Adipose tissue (tissue), 3 donors: Measurements from ENCODE around the gene BACH2. TPM values are rescaled to one million over a fixed set of nuclear protein-coding genes. Genes with fewer than 3 reads are reported as not detected.

Experiments
- H3K27ac ChIP-seq: one replicate; pipeline ENCODE4 v1.5.1; 2013; ENCODE audit warnings: low read depth, low read length
- WGBS, 3 donors: extraction: QIAGEN DNeasy Blood & Tissue Kit; methylation state at CpG; one replicate each; pipeline ENCODE4 v1.1.7; 2013; 5-methylcytosine and 5-hydroxymethylcytosine counted together
- polyA plus RNA-seq, 3 donors: library from polyadenylated mRNA; stranded (reverse); fragments of 200-250 nt; gene quantifications; one replicate each; pipeline ENCODE4 v1.2.3, GENCODE V29; 2013
- donor health status: healthy with polysubstance abuse.
- donor health status: Bipolar disorder and iron deficiency.
- donor health status: healthy.

The BACH2 gene
- polyA plus RNA-seq, 3 donors = 0.52 to 0.79 (median 0.53) TPM

DNA sequence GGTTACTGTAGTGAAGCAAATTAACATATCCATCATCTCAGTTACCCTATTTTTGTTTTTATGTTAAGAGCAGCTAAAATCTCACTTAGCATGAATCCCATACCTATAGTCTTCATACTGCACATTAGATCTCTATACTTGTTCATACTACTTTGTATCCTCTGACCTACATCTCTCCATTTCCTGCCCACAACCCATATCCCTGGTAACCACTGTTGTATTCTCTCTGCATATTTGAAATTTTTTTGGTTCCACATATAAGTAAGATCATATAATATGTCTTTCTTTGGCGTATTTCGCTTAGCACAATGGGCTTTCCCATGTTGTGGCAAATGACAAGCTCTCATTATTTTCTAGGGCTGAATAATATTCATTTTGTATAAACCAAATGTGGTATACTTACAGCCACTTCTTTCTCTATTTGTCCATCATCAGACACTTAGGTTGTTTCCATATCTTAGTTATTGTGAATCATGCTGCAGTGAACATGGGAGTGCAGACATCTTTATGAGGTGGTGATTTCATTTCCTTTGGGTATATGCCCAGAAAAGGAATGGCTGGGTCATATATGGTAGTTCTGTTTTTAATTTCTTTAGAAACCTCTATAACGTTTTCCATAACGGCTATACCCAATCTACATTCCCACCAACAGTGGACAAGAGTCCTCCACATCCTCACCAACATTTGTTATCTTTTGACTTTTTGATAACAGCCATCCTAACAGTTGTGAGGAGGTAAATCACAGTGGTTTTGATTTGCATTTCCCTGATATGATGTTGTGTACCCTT, 39.8 kb downstream of the BACH2 start:
- 85 to 94% (median 93%) methylated on average over 4 of the region's 4 CpGs for WGBS, 3 donors
- no peak overlapping the region for H3K27ac ChIP-seq

DNA sequence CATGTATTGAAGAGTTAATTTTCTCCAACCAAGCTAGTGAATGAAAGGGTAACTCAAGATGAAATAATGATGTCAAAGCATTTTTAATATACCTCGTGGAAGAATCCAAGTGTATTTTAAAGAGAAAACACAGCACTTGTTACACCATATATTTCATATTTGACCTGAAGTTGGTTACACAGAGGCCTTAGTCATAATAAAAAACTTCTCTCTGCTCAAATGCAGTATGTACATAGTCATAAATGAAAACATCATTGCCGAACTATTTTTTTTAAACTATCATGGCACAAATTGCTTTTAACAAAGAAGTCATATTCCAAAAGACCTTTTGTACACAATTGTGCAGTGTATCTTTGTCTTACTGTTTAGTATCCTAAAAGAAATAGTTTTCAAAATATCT, 43.0 kb downstream of the BACH2 start:
- 70 to 85% (median 79%) methylated on average over 2 of the region's 2 CpGs for WGBS, 3 donors
- no peak overlapping the region for H3K27ac ChIP-seq

DNA sequence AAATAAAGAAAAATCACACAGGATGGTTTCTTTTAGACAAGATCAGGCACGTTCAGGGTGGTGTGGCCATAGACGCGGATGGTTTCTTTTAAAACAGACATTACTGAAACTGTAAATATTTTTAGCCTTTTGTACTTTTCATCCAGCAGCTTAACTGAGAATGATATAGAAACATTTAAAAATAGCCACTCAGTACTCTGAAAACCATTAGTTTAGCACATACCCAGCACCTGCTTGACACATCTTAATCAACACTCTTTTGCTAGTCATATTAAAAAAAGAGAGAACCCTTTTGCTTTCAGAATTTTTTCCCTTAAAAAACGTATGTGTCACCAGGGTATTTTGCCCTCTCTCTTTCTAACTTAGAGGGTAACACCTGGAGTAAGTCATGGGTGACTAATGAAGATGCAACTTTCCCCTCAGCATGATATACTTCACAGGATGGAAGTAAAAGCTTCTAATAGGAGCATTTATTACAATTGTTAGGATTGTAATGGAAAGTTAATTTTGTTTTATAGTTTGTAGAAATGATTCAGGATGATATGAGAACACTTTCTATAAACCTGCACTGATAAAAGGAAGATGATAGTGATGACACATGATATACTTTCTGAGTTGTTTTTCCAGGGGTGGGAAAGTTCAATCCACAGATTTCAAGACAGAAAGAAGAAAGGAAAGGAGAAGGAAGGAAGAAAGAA, 45.2 kb downstream of the BACH2 start:
- WGBS, 3 donors = 81 to 90% (median 82%) methylated on average over 4 of the region's 4 CpGs
- no peak overlapping the region for H3K27ac ChIP-seq

DNA sequence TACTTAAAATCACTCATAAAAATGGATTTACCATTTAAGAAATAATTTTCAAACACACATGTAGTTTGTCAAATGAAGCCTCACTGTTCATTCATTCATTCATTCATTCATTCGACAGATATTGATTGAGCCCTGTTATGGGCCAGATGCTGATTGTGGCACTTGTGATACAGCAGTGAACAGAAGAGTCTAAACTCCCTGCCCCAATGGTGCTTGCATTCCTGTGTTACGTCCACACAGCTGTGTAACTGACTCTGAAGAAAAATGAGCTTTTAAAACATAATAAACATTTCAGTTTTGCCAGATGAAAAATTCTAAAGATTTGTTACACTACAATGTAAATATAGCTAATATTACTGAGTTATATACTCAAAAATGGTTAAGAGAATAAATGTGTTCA, 46.2 kb downstream of the BACH2 start:
- no peak overlapping the region for H3K27ac ChIP-seq
- WGBS, 3 donors = 76 to 96% (median 95%) methylated on average over 2 of the region's 2 CpGs

DNA sequence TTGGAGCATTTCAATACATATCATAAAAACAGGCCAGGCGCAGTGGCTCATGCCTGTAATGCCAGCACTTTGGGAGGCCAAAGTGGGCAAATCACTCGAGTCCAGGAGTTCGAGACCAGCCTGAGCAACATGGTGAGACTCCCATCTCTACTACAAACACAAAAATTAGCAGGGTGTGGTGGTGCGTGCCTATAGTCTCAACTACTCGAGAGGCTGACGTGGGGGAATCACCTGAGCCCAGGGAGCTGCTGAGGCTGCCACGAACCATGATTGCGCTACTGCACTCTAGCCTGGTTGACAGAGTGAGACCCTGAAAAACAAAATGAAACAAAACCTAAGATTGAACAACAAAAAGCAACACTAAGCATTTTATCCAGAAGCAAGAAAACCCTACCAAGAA, 47.2 kb downstream of the BACH2 start:
- WGBS, 3 donors = 94 to 99% (median 96%) methylated on average over 8 of the region's 8 CpGs
- no peak overlapping the region for H3K27ac ChIP-seq

DNA sequence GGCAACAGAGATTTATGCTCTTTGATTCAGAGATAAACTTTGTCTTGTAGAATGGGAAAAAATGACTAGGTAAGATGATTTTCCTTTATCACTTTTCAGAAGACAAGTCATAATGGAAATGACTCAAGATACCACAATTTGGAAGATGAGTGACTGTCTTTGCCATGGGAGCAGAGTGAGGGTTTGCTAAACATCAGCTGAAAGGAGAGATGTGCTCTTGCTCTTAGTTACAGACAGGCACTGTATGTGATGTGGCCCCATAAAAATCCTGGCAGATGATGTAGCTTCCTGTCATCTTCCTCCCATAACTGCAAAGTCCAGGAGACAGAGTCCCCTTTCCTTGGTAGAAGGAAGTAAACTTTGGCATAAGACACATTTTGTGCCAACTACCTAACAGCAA, 47.6 kb downstream of the BACH2 start:
- no peak overlapping the region for H3K27ac ChIP-seq

DNA sequence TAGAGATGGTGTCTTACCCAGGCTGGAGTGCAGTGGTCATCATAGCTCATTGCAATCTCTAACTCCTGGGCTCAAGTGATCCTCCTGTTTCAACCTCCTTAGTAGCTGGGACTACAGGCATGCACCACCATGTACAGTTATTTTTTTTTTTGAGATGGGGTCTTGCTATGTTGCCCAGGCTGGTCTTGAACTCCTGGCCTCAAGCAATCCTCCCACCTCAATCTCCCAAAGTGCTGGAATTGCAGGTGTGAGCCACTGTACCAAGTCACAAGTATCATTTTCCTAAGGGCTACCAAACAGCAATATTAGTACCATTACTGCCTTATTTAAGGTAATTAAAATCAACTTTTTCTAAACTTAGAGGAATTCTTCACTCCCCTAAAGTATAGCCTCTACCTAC, 49.4 kb downstream of the BACH2 start:
- H3K27ac ChIP-seq = no peak overlapping the region

DNA sequence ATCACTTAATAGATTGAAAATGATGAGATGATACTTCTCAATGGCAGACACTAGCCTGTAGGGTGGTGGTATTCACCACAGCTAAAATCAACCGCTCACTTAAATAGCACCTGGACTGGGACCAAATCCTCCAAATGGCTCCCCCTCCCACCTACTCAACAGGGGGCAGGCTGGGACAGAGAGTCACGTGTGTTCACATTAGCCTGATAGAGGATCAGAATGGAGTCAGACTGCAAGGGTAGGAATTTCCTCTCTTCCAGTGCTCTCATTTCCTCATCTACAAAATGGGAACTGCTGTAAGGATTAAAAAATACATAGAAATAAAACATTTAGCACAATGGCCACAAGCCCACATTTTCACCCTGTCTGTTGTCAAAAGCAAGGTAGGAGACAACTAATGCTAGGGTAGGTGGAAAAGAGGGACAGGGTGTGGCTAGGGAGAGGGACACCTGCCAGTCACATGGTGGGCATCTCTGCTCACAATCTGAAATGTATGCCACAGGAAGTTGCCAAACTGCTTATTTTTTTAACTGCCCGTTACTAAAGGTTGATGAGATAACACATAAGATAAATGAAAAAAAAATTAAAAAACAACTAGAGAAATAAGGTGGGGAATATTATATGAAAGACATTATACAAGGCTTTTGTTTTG, 55.3 kb downstream of the BACH2 start:
- 45 to 58% (median 56%) methylated on average over 3 of the region's 3 CpGs for WGBS, 3 donors
- no peak overlapping the region for H3K27ac ChIP-seq

DNA sequence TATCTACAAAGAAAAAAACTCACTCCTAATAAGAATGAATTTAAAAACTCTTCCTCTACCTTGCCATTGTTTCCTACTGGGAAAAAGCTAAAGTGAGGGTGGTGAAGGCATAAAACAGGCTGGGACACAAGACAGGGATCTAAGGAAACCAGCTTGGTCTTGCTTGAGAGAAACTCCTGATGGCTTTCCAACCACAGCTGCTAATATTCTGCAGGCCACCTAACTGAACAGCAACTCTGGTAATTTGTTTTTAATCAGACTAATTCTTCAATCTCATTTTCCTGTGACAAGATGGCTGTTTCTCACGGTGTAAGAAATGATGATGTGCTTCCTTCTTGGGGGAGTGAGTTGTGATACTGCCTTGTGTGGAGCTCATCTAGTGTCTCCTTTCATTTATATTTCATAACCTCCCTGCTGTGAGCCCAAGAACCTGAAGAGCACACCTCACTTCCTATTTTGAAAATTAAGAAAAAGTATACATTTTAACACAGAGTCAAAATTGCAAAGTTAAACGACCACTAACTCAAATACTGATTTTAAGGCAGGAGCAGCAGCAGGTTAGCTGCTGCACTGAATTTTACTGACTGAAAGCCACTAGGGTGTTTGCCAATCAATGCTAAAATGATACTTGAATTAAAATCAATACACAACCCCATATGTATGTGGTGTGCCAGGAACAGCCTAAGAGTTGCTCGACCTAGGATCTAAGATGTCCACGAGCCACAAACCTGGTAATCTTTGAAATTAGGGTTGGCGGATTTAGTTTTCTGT, 58.0 kb downstream of the BACH2 start:
- no peak overlapping the region for H3K27ac ChIP-seq
- 34 to 78% (median 63%) methylated on average over 5 of the region's 5 CpGs for WGBS, 3 donors

DNA sequence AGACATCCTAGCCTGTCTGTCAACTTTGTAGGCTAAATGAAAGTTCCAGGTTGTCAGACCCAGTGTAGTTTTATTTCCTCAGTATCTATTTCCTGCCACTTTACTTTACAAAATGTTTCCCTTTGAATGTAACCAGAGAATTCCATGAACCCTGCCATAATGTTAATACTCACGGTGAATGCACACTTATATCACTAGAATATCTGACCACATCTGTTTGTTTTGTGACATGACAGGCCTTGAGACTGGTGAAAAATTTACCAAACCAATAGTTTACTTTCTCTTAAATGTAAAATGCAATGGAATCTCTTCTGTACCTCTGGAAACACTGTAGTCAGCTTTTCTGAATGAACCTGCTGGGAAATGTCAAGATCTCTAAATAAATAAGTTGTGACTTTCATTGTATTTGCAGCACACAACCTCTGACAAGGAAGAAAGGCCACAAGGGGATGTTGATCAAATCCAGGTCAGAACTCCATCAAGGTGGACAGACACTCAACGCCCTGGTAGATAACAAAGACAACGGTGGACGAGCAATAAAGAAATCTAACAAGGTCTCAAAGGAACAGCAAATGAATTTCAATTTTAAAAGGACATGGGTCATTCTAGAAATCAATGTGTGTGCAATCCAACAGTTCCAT, 59.2 kb downstream of the BACH2 start:
- 52 to 94% (median 92%) methylated on average over 4 of the region's 4 CpGs for WGBS, 3 donors
- no peak overlapping the region for H3K27ac ChIP-seq

DNA sequence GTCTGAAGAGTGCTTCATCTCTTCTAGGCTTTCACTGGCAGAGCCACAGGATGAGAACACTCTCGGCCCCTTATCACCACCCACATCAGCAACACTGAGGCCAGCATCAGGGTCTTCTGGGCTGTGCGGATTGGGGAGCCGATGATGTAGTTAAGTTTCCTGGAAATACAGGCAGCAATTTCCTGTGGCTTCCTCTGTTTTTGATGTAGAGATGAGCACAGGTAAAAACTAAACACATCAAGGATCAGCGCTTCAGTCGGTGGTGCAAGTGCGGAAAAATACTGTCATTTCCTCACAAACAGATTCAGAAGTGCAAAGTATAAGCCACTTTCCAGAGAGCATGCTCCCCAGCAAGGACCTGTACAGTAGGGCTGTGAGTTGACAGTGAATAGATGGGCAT, 62.6 kb downstream of the BACH2 start:
- 89 to 90% (median 89%) methylated on average over 6 of the region's 6 CpGs for WGBS, 3 donors
- no peak overlapping the region for H3K27ac ChIP-seq

DNA sequence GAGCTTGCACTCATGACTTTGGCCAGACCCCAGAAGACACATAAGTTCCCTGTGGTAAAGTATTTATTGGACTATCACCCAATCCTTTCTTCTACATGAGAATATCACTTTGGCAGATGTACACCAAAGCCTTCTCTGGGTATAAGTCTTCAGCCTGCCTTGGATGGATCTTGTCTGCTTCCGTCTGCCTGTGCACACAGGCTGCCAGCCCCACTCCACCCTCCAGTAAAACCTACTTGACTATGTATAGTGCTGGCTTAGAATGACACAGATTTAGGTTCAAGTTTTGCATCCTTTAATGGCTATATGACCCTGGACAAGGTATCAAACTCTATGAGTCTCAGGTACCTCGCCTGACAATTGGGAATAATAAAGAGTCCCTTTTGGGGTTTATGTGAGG, 63.4 kb downstream of the BACH2 start:
- no peak overlapping the region for H3K27ac ChIP-seq
- 87 to 98% (median 93%) methylated on average over 2 of the region's 2 CpGs for WGBS, 3 donors

DNA sequence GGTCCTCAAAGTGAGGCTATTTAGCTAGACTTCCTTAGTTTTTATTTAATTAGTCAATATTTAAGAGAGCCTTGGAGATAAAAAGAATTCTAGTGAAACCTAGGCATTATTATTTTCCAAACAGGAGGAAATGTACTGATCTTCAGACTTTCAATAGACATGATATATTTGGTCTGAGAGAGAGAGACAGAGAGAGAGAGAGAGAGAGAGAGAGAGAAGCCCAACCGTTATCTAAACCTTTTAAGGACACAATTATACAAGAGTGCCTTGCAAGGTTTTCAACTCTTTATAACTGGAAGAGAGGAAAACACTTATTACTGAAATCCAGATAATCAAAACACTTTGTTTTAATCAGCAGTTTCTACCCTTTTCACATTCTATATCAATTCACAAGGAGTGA, 64.8 kb downstream of the BACH2 start:
- no peak overlapping the region for H3K27ac ChIP-seq
- 61 to 93% (median 82%) methylated on average over 1 of the region's 1 CpG for WGBS, 3 donors

DNA sequence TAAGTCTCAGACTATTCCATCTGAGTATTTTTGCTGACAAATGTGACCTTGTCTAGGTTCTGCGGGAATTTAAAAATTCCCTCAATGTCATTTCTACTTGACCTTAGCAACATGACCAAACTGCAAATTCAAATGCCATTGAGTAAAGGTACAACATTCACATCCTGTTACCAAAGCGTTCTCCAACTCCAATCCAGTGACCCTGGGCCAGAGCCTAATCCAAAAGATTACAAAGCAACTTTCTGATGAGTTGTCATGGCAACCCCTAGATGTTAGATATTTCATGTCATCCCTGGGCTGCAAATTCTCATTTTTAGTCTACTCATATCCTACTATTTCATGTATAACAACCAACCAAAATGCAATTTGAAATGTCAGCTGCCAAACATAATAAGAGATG, 65.3 kb downstream of the BACH2 start:
- no peak overlapping the region for H3K27ac ChIP-seq
- 62 to 74% (median 63%) methylated on average over 2 of the region's 2 CpGs for WGBS, 3 donors

DNA sequence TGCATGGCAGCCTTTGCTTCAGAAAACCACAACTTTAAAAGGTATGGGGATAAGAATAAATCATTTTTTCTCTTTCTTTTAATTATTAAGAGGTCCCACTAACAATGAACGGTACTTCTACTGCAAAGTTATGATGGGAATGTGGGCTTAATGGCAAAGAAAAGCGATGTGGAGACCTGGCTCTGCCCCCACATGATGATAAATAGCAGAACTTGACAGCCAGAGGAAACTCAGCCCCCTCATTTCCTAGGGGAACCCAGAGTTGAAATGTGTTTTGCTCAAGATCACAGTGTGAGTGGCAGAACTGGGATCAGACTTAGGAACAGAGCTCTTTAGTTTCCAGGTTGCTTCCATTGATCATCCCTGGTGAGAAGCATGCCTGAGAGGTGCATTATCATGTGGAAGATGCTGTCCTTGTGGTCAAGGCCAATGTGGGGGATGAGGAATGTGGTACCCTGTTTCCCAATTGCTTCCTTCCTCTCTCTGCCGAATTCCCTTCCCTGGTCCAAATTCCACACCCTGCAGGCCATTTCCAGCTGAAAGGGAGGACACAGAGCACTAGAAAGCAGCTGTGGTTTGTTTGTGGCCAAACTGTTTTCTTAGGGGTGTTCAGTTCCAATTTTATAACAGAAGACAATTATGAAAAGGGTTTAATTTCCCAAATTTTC, 66.0 kb downstream of the BACH2 start:
- WGBS, 3 donors = 13 to 48% (median 19%) methylated on average over 3 of the region's 3 CpGs
- no peak overlapping the region for H3K27ac ChIP-seq

DNA sequence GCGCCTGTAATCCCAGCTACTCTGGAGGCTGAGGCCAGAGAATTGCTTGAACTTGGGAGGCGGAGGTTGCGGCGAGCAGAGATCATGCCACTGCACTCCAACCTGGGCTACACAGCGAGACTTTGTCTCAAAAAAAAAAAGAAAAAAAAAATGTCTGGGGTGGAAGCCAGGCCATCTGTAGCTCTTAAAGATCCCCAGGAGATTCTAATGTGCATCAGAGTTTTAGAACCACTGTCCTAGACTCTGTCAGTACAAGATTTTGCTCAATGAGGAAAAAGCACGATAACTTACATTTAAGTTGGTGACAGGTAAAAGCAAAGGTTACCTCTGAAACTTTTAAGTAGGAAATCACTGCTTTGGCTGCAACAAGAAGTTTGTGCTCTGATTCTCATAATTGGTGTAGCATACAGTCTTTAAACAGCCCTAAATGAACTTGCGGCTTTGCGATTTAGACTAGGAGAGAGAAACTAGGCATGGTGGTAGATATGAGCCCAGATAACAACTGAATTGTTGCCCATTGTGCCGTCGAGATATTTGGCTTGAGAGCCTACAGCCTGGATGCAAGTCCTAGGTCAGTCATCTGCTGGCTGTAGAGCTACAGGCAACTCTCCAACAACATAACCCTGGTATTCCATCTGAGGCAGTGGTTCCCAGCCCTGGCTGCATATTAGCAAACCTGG, 67.2 kb downstream of the BACH2 start:
- no peak overlapping the region for H3K27ac ChIP-seq
- WGBS, 3 donors = 80 to 89% (median 81%) methylated on average over 10 of the region's 10 CpGs

DNA sequence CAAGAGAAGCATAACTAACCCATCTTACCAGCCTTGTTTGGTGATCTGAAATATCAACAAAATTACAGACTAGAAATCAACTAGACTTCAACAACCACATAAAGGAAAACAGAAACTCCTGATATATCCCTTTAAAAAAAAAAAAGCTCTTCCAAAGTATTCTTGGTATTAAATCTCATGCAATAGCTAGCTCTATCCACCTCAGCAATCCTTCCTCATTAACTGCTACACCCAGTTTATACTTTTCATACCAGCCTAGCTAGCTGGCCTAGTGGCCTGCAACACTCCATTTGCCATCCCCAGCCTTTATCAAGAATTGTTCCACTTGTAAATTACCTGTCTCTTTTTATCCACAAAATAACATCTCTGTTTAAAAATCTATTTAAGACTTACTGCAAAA, 69.0 kb downstream of the BACH2 start:
- H3K27ac ChIP-seq = no peak overlapping the region

DNA sequence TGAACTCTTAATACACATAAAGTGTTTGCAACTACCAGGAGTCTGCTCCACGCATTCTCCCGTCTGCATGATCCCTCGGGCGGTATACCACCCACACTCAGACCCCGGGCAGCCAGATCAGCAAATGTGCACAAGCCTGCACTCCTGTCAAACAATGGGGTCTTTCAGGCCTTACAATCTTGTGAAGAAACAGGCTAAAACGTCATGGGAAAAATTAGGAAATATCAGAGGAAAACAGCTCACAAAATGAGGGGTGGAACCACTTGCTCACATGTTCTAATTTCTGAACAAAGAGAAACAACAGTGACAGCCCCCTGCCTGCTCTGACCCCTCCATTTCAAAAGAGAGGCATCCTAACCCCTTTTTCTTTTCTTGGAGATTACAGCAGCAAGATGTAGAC, 69.4 kb downstream of the BACH2 start:
- H3K27ac ChIP-seq = no peak overlapping the region
- WGBS, 3 donors = 76 to 80% (median 79%) methylated on average over 6 of the region's 6 CpGs
